Muscle of leg (tissue), 11 donors: ENCODE results near the gene BARHL1. TPM values are rescaled to one million over a fixed set of nuclear protein-coding genes. Genes with fewer than 3 reads are reported as not detected.

Source experiments
- DNase-seq: peaks from one replicate; pipeline ENCODE4 v3.0.0; 2013
- H3K27ac ChIP-seq: one replicate; pipeline ENCODE4 v1.5.1; 2013; ENCODE audit warnings: mild to moderate bottlenecking, low read length, control low read depth
- H3K27me3 ChIP-seq: one replicate; pipeline ENCODE4 v1.6.1; 2013; ENCODE audit warnings: low read length; ENCODE audit not compliant: control insufficient read depth, insufficient read depth
- H3K36me3 ChIP-seq: one replicate; pipeline ENCODE4 v1.6.1; 2013; ENCODE audit warnings: low read length; ENCODE audit not compliant: control insufficient read depth, insufficient read depth
- H3K4me1 ChIP-seq: one replicate; pipeline ENCODE4 v1.6.1; 2013; ENCODE audit warnings: low read length; ENCODE audit not compliant: control insufficient read depth, insufficient read depth
- H3K4me3 ChIP-seq: one replicate; pipeline ENCODE4 v1.5.1; 2013; ENCODE audit warnings: low read length, control low read depth
- H3K9me3 ChIP-seq: replicated peaks from 2 replicates; pipeline ENCODE4 v1.6.1; 2013; ENCODE audit warnings: low read depth, low read length; ENCODE audit not compliant: control insufficient read depth
- WGBS: methylation state at CpG from one replicate; pipeline ENCODE4 v1.1.5; 2013; ENCODE audit warnings: missing lambda C conversion rate; ENCODE audit not compliant: insufficient coverage; 5-methylcytosine and 5-hydroxymethylcytosine counted together
- polyA plus RNA-seq, 8 donors: library from polyadenylated mRNA; unstranded; fragments of 120-200 nt; gene quantifications; one replicate each; pipeline versions ENCODE4 v1.2.1 to v1.2.3, GENCODE V29; 2013; ENCODE audit warnings: inconsistent platforms in 1 of 8, low replicate concordance in 1 of 8; ENCODE audit not compliant: insufficient read length in 8 of 8, insufficient read depth in 1 of 8
- total RNA-seq: library from RNA; stranded (reverse); fragments of 120-200 nt; gene quantifications from one replicate; pipeline ENCODE4 v1.2.4, GENCODE V29; 2013

BARHL1 gene
- total and polyA plus RNA-seq, 9 donors, result not detected

GRCh38 chr9:132630116-132630515, 47.7 kb downstream of the BARHL1 start:
- Histone ChIP-seq H3K36me3 (peaks cover 45% of the 10 kb centered on the region), H3K27me3 (no peaks in the 10 kb centered on the region), H3K4me1 (no peaks in the 10 kb centered on the region), H3K27ac (no peak overlapping the region), H3K4me3 (no peak overlapping the region), H3K9me3 (no peaks in the 10 kb centered on the region)
- no peak for DNase-seq
- 67% methylated on average over 5 of the region's 9 CpGs for WGBS

GRCh38 chr9:132630811-132631210, 48.4 kb downstream of the BARHL1 start:
- Histone ChIP-seq H3K4me1 (no peaks in the 10 kb centered on the region), H3K27me3 (no peaks in the 10 kb centered on the region), H3K9me3 (no peaks in the 10 kb centered on the region), H3K4me3 (no peak overlapping the region), H3K27ac (no peak overlapping the region), H3K36me3 (peaks cover 45% of the 10 kb centered on the region)
- WGBS, result no CpG with 5 or more reads among the region's 3 CpGs
- DNase-seq, result no peak

- 96% methylated on average over 3 of the region's 5 CpGs for WGBS
- no peak for DNase-seq
- no peaks in the 10 kb centered on the region for H3K27me3 ChIP-seq
- H3K27ac ChIP-seq, result no peak overlapping the region
- no peaks in the 10 kb centered on the region for H3K9me3 ChIP-seq
- H3K4me1 ChIP-seq, result no peaks in the 10 kb centered on the region
- H3K36me3 ChIP-seq, result peaks cover 47% of the 10 kb centered on the region
- no peak overlapping the region for H3K4me3 ChIP-seq
Measured at GRCh38 chr9:132631280-132631679, 48.9 kb downstream of the BARHL1 start.

- no peaks in the 10 kb centered on the region for H3K9me3 ChIP-seq
- no peaks in the 10 kb centered on the region for H3K4me1 ChIP-seq
- no peak for DNase-seq
- WGBS, result 90% methylated on average over 5 of the region's 7 CpGs
- H3K27ac ChIP-seq, result no peak overlapping the region
- H3K4me3 ChIP-seq, result no peak overlapping the region
- H3K27me3 ChIP-seq, result no peaks in the 10 kb centered on the region
- H3K36me3 ChIP-seq, result peaks cover 45% of the 10 kb centered on the region
Measured at GRCh38 chr9:132631685-132632084, 49.3 kb downstream of the BARHL1 start.

- H3K36me3 ChIP-seq, result peaks cover 47% of the 10 kb centered on the region
- no peaks in the 10 kb centered on the region for H3K9me3 ChIP-seq
- no peak for DNase-seq
- 88% methylated on average over 1 of the region's 7 CpGs for WGBS
- H3K27ac ChIP-seq, result no peak overlapping the region
- no peaks in the 10 kb centered on the region for H3K27me3 ChIP-seq
- no peaks in the 10 kb centered on the region for H3K4me1 ChIP-seq
- H3K4me3 ChIP-seq, result no peak overlapping the region
Measured at GRCh38 chr9:132632413-132633129, 50.2 kb downstream of the BARHL1 start.

- WGBS, result 95% methylated on average over 3 of the region's 3 CpGs
- H3K4me3 ChIP-seq, result no peak overlapping the region
- peaks cover 50% of the 10 kb centered on the region for H3K36me3 ChIP-seq
- H3K27me3 ChIP-seq, result no peaks in the 10 kb centered on the region
- no peak for DNase-seq
- no peaks in the 10 kb centered on the region for H3K9me3 ChIP-seq
- H3K4me1 ChIP-seq, result no peaks in the 10 kb centered on the region
- no peak overlapping the region for H3K27ac ChIP-seq
Measured at GRCh38 chr9:132634327-132634726, 51.9 kb downstream of the BARHL1 start.

GRCh38 chr9:132637351-132637750, 54.9 kb downstream of the BARHL1 start:
- Histone ChIP-seq H3K27me3 (no peaks in the 10 kb centered on the region), H3K9me3 (no peaks in the 10 kb centered on the region), H3K36me3 (peaks cover 51% of the 10 kb centered on the region), H3K4me1 (no peaks in the 10 kb centered on the region), H3K4me3 (no peak overlapping the region), H3K27ac (no peak overlapping the region)
- DNase-seq, result no peak
- 59% methylated on average over 11 of the region's 12 CpGs for WGBS

GRCh38 chr9:132637801-132638200, 55.4 kb downstream of the BARHL1 start:
- WGBS, result 87% methylated on average over 11 of the region's 12 CpGs
- Histone ChIP-seq H3K27me3 (no peaks in the 10 kb centered on the region), H3K9me3 (no peaks in the 10 kb centered on the region), H3K4me1 (no peaks in the 10 kb centered on the region), H3K4me3 (no peak overlapping the region), H3K27ac (no peak overlapping the region), H3K36me3 (peaks cover 51% of the 10 kb centered on the region)
- DNase-seq, result no peak

GRCh38 chr9:132638240-132638639, 55.8 kb downstream of the BARHL1 start:
- no peak overlapping the region for H3K4me3 ChIP-seq
- no peak overlapping the region for H3K27ac ChIP-seq
- no peaks in the 10 kb centered on the region for H3K4me1 ChIP-seq
- no peak for DNase-seq
- no CpG with 5 or more reads among the region's 5 CpGs for WGBS
- no peaks in the 10 kb centered on the region for H3K9me3 ChIP-seq
- H3K36me3 ChIP-seq, result peaks cover 55% of the 10 kb centered on the region
- H3K27me3 ChIP-seq, result no peaks in the 10 kb centered on the region

- Histone ChIP-seq H3K4me3 (no peak overlapping the region), H3K9me3 (no peaks in the 10 kb centered on the region), H3K36me3 (peaks cover 61% of the 10 kb centered on the region), H3K27me3 (no peaks in the 10 kb centered on the region), H3K4me1 (no peaks in the 10 kb centered on the region), H3K27ac (no peak overlapping the region)
- WGBS, result no CpG with 5 or more reads among the region's 5 CpGs
- DNase-seq, result no peak
Measured at GRCh38 chr9:132639322-132639721, 56.9 kb downstream of the BARHL1 start.
